Right cardiac atrium (tissue), 5 donors: Measurements from ENCODE around the gene GPR176. TPM values are rescaled to one million over a fixed set of nuclear protein-coding genes. Genes with fewer than 3 reads are reported as not detected.

Experiments used
- ATAC-seq, 2 donors: fragments of 200-7000 bp; cut with Tn5 transposase; one replicate each; pipeline versions ENCODE4 v1.8.0 to v1.9.1; 2020; ENCODE audit warnings: moderate library complexity in 2 of 2, mild to moderate bottlenecking in 1 of 2
- DNase-seq, 3 donors: peaks; one replicate each; pipeline ENCODE4 v3.0.0-alpha.2; 2020
- H3K27ac ChIP-seq: one replicate; pipeline ENCODE4 v1.5.1; 2013; ENCODE audit warnings: mild to moderate bottlenecking, low read length, control low read depth, moderate library complexity
- H3K27me3 ChIP-seq: one replicate; pipeline ENCODE4 v1.6.1; 2013; ENCODE audit not compliant: control insufficient read depth, insufficient read depth
- H3K4me1 ChIP-seq: one replicate; pipeline ENCODE4 v1.6.1; 2013; ENCODE audit warnings: low read length; ENCODE audit not compliant: control insufficient read depth, insufficient read depth
- H3K4me3 ChIP-seq: one replicate; pipeline ENCODE4 v1.5.1; 2013; ENCODE audit warnings: low read length, control low read depth
- H3K9me3 ChIP-seq: one replicate; pipeline ENCODE4 v1.6.1; 2013; ENCODE audit warnings: low read length; ENCODE audit not compliant: control insufficient read depth
- WGBS: extraction: QIAGEN DNeasy Blood & Tissue Kit; methylation state at CpG from one replicate; pipeline ENCODE4 v1.1.7; 2013; 5-methylcytosine and 5-hydroxymethylcytosine counted together
- intact Hi-C, 4 donors: fragments of 100-400 bp; cut with DNase I; formaldehyde crosslinking; loops; one replicate each; pipeline versions ENCODE4 v1.11.0 to v1.14.0; 2022 to 2023
- polyA plus RNA-seq: library from polyadenylated mRNA; stranded (reverse); fragments of 200-250 nt; gene quantifications from one replicate; pipeline ENCODE4 v1.2.3, GENCODE V29; 2013
- total RNA-seq, 4 donors: library from RNA; stranded (reverse); fragmentation: NEBNext Ultra II Directional; extraction: Animal tissue kit (Norgen Biotek cat#: 25700); gene quantifications; one replicate each; pipeline ENCODE4 v1.2.1, GENCODE V29; 2021
- donor health status: healthy with polysubstance abuse.
- donor health status: DM: no; HTN: yes; CAD: no.
- donor health status: DM: no; HTN: no; CAD: no.
- donor health status: DM: no; HTN: yes; CAD: no; lungs with severe emphysema.
- donor health status: DM: yes; HTN: yes; CAD: no.

GPR176 gene
- total and polyA plus RNA-seq, 5 donors = 1.4 to 3.9 (median 1.8) TPM

GRCh38 chr15:39784125-39784524 is 135.9 kb downstream of the GPR176 start:
- H3K4me1 ChIP-seq = peaks cover 4% of the 10 kb centered on the region
- ATAC-seq = no peak
- intact Hi-C loops = loop anchor here in 1 of 4 donors (10.0 kb wide), 1 partner anchor 151 kb away; the partner anchor contains the start of gene EIF2AK4
- H3K4me3 ChIP-seq = no peak overlapping the region
- H3K9me3 ChIP-seq = no peaks in the 10 kb centered on the region
- no peak overlapping the region for H3K27ac ChIP-seq
- DNase-seq = no peak
- H3K27me3 ChIP-seq = no peaks in the 10 kb centered on the region
- WGBS = 50% methylated on average over 4 of the region's 4 CpGs

GRCh38 chr15:39783244-39783820 is 136.7 kb downstream of the GPR176 start:
- ATAC-seq = no peak

GRCh38 chr15:39782441-39783138 is 137.5 kb downstream of the GPR176 start, which contains the start of gene FSIP1:
FSIP1 (minus strand) TSS chr15:39782841; CDS start chr15:39776524, 6,317 bp downstream.
- under 1% methylated on average over 64 of the region's 64 CpGs for WGBS
- H3K4me1 ChIP-seq = peaks cover 4% of the 10 kb centered on the region
- H3K27me3 ChIP-seq = no peaks in the 10 kb centered on the region
- peak within 1 kb of the TSS; percentile 69 for H3K27ac ChIP-seq
- peak; percentile 98 to 99 (median 99) for DNase-seq
- no peaks in the 10 kb centered on the region for H3K9me3 ChIP-seq
- ATAC-seq = peak; percentile 100
- intact Hi-C loops = loop anchor here in 1 of 4 donors (10.0 kb wide), 1 partner anchor 152 kb away; the partner anchor contains the start of gene EIF2AK4
- peak within 1 kb of the TSS; percentile 71 for H3K4me3 ChIP-seq

More at GRCh38 chr15:39783244-39783820, 136.7 kb downstream of the GPR176 start:
- 2% methylated on average over 10 of the region's 10 CpGs for WGBS
- Histone ChIP-seq H3K27me3 (no peaks in the 10 kb centered on the region), H3K4me3 (peak overlapping the region; percentile 71), H3K27ac (peak overlapping the region; percentile 49), H3K9me3 (no peaks in the 10 kb centered on the region), H3K4me1 (peaks cover 4% of the 10 kb centered on the region)
- intact Hi-C loops = loop anchor here in 1 of 4 donors (10.0 kb wide), 1 partner anchor 151 kb away; the partner anchor contains the start of gene EIF2AK4
- no peak for DNase-seq

DNA sequence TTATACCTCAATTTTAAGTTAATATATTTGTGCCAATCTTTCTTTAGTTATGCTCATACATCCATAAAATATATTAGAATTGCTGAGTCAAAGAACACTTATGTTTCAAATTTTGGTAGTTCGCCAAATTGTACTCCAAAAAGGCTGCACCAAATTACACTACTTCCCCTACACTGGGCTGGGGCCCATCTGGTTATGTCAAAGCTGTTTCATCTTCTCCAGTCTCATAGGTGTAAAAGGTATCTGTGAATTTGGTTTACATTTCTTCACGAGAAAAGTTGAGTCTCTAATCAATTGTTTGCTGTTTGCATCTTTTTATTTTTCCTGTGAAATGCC is 138.1 kb downstream of the GPR176 start:
- Histone ChIP-seq H3K9me3 (no peaks in the 10 kb centered on the region), H3K27ac (no peak overlapping the region), H3K4me1 (peaks cover 4% of the 10 kb centered on the region), H3K27me3 (no peaks in the 10 kb centered on the region), H3K4me3 (peak overlapping the region; percentile 71)
- intact Hi-C loops = loop anchor here in 1 of 4 donors (10.0 kb wide), 1 partner anchor 153 kb away; the partner anchor contains the start of gene EIF2AK4
- 71% methylated on average over 2 of the region's 2 CpGs for WGBS
- no peak for ATAC-seq
- no peak for DNase-seq

GRCh38 chr15:39781147-39781966 is 138.7 kb downstream of the GPR176 start:
- Histone ChIP-seq H3K4me1 (peaks cover 4% of the 10 kb centered on the region), H3K9me3 (no peaks in the 10 kb centered on the region), H3K4me3 (no peak overlapping the region), H3K27ac (no peak overlapping the region), H3K27me3 (no peaks in the 10 kb centered on the region)
- DNase-seq = no peak
- intact Hi-C loops = loop anchor here in 1 of 4 donors (10.0 kb wide), 1 partner anchor 153 kb away; the partner anchor contains the start of gene EIF2AK4
- ATAC-seq = no peak
- 85% methylated on average over 4 of the region's 4 CpGs for WGBS

DNA sequence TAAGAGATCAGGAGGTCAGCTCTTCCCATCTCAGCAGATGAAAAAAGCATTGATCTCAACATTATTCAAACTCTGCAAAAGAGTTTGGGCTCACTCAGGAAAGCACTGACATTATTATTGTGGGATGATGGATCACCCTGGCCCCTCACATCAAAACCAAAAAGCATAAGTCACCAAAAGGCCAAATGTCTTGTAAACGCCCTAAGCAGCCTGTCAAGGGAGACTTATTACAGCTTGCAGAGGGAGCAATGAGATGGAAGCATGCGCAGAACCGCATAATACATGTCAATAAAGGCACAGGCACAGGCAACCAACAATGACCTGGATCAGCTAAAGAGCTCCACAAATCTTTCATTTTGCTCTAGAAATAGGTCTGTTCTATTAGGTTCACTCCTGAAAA is 142.0 kb downstream of the GPR176 start:
- no peaks in the 10 kb centered on the region for H3K9me3 ChIP-seq
- no peak overlapping the region for H3K4me3 ChIP-seq
- intact Hi-C loops = no loop called here
- no peaks in the 10 kb centered on the region for H3K27me3 ChIP-seq
- ATAC-seq (no peak), DNase-seq (no peak)
- H3K4me1 ChIP-seq = no peaks in the 10 kb centered on the region
- H3K27ac ChIP-seq = no peak overlapping the region
- 66% methylated on average over 3 of the region's 3 CpGs for WGBS

GRCh38 chr15:39777496-39777895 is 142.6 kb downstream of the GPR176 start:
- Histone ChIP-seq H3K4me1 (no peaks in the 10 kb centered on the region), H3K4me3 (no peak overlapping the region), H3K9me3 (no peaks in the 10 kb centered on the region), H3K27ac (no peak overlapping the region), H3K27me3 (no peaks in the 10 kb centered on the region)
- 84% methylated on average over 4 of the region's 4 CpGs for WGBS
- DNase-seq (no peak), ATAC-seq (no peak)
- intact Hi-C loops = no loop called here

GRCh38 chr15:39776068-39776467 is 144.0 kb downstream of the GPR176 start:
- H3K27me3 ChIP-seq = no peaks in the 10 kb centered on the region
- WGBS = 82% methylated on average over 4 of the region's 4 CpGs
- no peak overlapping the region for H3K4me3 ChIP-seq
- intact Hi-C loops = no loop called here
- no peaks in the 10 kb centered on the region for H3K4me1 ChIP-seq
- no peak overlapping the region for H3K27ac ChIP-seq
- DNase-seq (no peak), ATAC-seq (no peak)
- H3K9me3 ChIP-seq = no peaks in the 10 kb centered on the region

DNA sequence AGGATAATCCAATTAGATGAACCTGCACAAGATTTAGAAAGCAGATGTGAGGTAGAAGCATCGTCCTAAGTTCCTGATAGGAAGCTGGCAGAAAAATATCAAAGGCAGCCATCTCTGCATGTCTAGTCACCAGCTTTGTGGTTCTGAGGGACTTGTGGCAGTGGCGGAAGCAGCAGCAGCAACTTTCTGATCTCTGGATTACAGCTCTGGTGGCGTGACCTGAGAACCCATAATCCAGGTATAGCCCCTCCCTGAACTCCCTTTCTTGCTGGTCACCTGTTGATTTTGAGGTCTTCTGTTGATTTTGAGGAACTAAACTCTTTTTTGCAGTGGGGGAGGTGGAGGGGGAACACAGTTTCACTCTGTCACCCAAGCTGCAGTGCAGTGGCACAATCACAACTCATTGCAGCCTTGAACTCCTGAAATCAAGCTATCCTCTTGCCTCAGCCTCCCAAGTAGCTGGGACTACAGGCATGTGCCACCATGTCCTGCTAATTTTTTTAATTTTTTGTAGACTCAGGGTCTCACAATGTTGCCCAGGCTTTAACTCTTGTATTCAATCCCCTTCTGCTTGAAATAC is 145.3 kb downstream of the GPR176 start:
- ATAC-seq (no peak), DNase-seq (no peak)
- H3K4me3 ChIP-seq = no peak overlapping the region
- H3K4me1 ChIP-seq = no peaks in the 10 kb centered on the region
- no peaks in the 10 kb centered on the region for H3K9me3 ChIP-seq
- 87% methylated on average over 3 of the region's 3 CpGs for WGBS
- no peak overlapping the region for H3K27ac ChIP-seq
- intact Hi-C loops = no loop called here
- H3K27me3 ChIP-seq = no peaks in the 10 kb centered on the region

GRCh38 chr15:39770748-39771689 is 149.0 kb downstream of the GPR176 start:
- intact Hi-C loops = no loop called here
- ATAC-seq (peak; percentile 58 to 74), DNase-seq (peak in 1 of 3 donors; percentile 20)
- Histone ChIP-seq H3K4me3 (no peak overlapping the region), H3K4me1 (no peaks in the 10 kb centered on the region), H3K9me3 (no peaks in the 10 kb centered on the region), H3K27ac (no peak overlapping the region), H3K27me3 (no peaks in the 10 kb centered on the region)
- 58% methylated on average over 8 of the region's 8 CpGs for WGBS
